ENCODE data around the gene ANKRD33B.

- TF ChIP-seq JUND (IDR thresholded peaks at IDR 0.05) (no peak), SRF (IDR thresholded peaks at IDR 0.05; ENCODE audit: low read depth) (no peak), POLR2A (IDR thresholded peaks at IDR 0.05; ENCODE audit: borderline replicate concordance, extremely low read depth, insufficient read depth, insufficient read length) (no peak), SP1 (IDR thresholded peaks at IDR 0.05; ENCODE audit: low read depth) (no peak), CTCF (IDR thresholded peaks at IDR 0.05 in 2 of 3, conservative IDR thresholded peaks at IDR 0.05 in 1 of 3; ENCODE audit: borderline replicate concordance in 1 of 3, insufficient read depth in 1 of 3, low read depth in 2 of 3, low read length in 2 of 3) (no peak), MAX (IDR thresholded peaks at IDR 0.05) (no peak), CEBPB (IDR thresholded peaks at IDR 0.05; ENCODE audit: low read depth) (no peak), ZNF274 (IDR thresholded peaks at IDR 0.05; ENCODE audit: low read depth, low read length) (no peak), REST (IDR thresholded peaks at IDR 0.05; ENCODE audit: low read depth) (no peak), ZFX (IDR thresholded peaks at IDR 0.05) (no peak), EZH2 (IDR thresholded peaks at IDR 0.05) (no peak), TCF7L2 (IDR thresholded peaks at IDR 0.05; ENCODE audit: borderline replicate concordance, extremely low read depth, insufficient read depth, insufficient read length) (no peak), ATF3 (IDR thresholded peaks at IDR 0.05) (no peak)
Observed at GRCh38 chr5:10615693-10616092, 51.8 kb downstream of the ANKRD33B start.

All from HCT116 (cell line).